ENCODE data around the gene REV1.

The REV1 gene

DNA sequence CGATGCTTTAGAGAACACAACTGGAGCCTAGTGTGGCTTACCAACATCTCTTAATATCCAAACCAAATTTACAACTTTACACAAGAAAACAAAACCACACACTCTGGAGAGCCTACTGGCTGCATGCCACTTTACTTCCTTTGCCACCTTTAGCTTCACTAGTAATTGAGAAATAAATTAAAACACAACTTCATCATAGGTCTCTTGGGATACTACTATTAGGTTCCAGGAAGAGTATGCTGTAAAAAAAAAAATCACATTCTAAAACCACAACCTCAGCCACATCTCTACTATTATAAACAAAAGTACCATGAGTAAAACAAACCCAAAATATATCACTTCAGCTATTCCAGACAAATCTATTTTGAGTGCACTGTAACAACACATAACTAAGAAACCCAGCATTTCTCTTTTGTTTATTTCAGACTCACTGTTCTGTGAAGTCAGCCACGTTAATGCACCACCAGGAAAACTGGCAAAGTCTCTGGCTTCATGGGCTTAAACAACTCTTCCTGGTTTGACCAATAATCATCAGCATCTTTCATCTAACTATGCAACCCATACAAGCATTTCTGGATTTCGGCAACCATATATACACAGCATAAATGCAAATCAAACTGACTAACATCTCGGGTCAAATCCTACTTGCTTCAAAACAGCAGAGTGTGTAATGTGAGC, 59.1 kb downstream of the REV1 start:
- no peak overlapping the region for H3K4me3 ChIP-seq (replicated peaks; ENCODE audit: insufficient read depth, low read length)
- no peaks in the 10 kb centered on the region for H3K27me3 ChIP-seq (ENCODE audit: insufficient read depth, poor library complexity, severe bottlenecking)
- H3K27ac ChIP-seq (replicated peaks): no peak overlapping the region
- DNase-seq (ENCODE audit: low read depth in 1 of 2, low spot score in 1 of 2): no peak
- no peak for TF ChIP-seq POLR2AphosphoS5 (IDR thresholded peaks at IDR 0.05; ENCODE audit: low read depth)
- TF ChIP-seq REST (IDR thresholded peaks at IDR 0.05; ENCODE audit: insufficient replicate concordance, low read depth): no peak
- TF ChIP-seq SPI1 (IDR thresholded peaks at IDR 0.05; ENCODE audit: borderline replicate concordance, low read depth): no peak
- TF ChIP-seq GABPA (IDR thresholded peaks at IDR 0.05; ENCODE audit: low read depth): no peak
- TF ChIP-seq CTCF (IDR thresholded peaks at IDR 0.05; ENCODE audit: insufficient read depth, low read length): no peak

- no peak overlapping the region for H3K27ac ChIP-seq (replicated peaks)
- no peak overlapping the region for H3K4me3 ChIP-seq (replicated peaks; ENCODE audit: insufficient read depth, low read length)
- DNase-seq (ENCODE audit: low read depth in 1 of 2, low spot score in 1 of 2): no peak
- TF ChIP-seq GABPA (IDR thresholded peaks at IDR 0.05; ENCODE audit: low read depth): no peak
- H3K27me3 ChIP-seq (ENCODE audit: insufficient read depth, poor library complexity, severe bottlenecking): no peaks in the 10 kb centered on the region
Measured at GRCh38 chr2:99425022-99425421, 64.8 kb downstream of the REV1 start.

- Histone ChIP-seq H3K4me3 (replicated peaks; ENCODE audit: insufficient read depth, low read length) (no peak overlapping the region), H3K27me3 (ENCODE audit: insufficient read depth, poor library complexity, severe bottlenecking) (no peaks in the 10 kb centered on the region), H3K27ac (replicated peaks) (no peak overlapping the region)
- no peak for TF ChIP-seq GABPA (IDR thresholded peaks at IDR 0.05; ENCODE audit: low read depth)
- no peak for TF ChIP-seq REST (IDR thresholded peaks at IDR 0.05; ENCODE audit: insufficient replicate concordance, low read depth)
- TF ChIP-seq CTCF (IDR thresholded peaks at IDR 0.05; ENCODE audit: insufficient read depth, low read length): no peak
- no peak for TF ChIP-seq SPI1 (IDR thresholded peaks at IDR 0.05; ENCODE audit: borderline replicate concordance, low read depth)
- no peak for TF ChIP-seq POLR2AphosphoS5 (IDR thresholded peaks at IDR 0.05; ENCODE audit: low read depth)
- DNase-seq (ENCODE audit: low read depth in 1 of 2, low spot score in 1 of 2): no peak
Measured at GRCh38 chr2:99424371-99424770, 65.4 kb downstream of the REV1 start.

DNA sequence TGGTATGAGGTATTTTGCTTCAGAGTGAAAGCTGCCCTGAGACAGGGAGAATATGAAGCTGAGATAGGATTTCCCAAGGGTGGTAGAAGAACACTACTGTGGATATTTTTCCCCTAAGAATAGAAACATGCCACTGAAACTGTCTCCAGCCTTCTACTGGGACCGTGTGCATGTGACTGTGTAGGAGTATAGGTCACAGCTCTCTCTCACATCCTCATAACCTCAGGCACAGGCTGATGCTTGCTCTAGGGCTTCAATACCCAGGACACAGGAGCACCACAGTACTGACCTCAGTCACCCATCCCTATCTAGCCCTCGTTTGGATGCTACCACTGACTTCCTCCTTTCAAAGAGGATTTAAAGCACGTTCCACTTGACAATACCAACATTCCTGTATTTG, 67.2 kb downstream of the REV1 start:
- TF ChIP-seq POLR2AphosphoS5 (IDR thresholded peaks at IDR 0.05; ENCODE audit: low read depth) (no peak), GABPA (IDR thresholded peaks at IDR 0.05; ENCODE audit: low read depth) (no peak), REST (IDR thresholded peaks at IDR 0.05; ENCODE audit: insufficient replicate concordance, low read depth) (no peak), CTCF (IDR thresholded peaks at IDR 0.05; ENCODE audit: insufficient read depth, low read length) (no peak), SPI1 (IDR thresholded peaks at IDR 0.05; ENCODE audit: borderline replicate concordance, low read depth) (no peak)
- Histone ChIP-seq H3K4me3 (replicated peaks; ENCODE audit: insufficient read depth, low read length) (no peak overlapping the region), H3K27me3 (ENCODE audit: insufficient read depth, poor library complexity, severe bottlenecking) (no peaks in the 10 kb centered on the region), H3K27ac (replicated peaks) (no peak overlapping the region)
- DNase-seq (ENCODE audit: low read depth in 1 of 2, low spot score in 1 of 2): no peak

Data from HL-60 (cell line).